CD4-positive, alpha-beta T cell treated with Interleukin-2 at 100 ng/mL for 4 hours (primary cell): ENCODE results near the gene SERPINC1.
"Not testable (repeated sequence)": the region's sequence is repeated elsewhere in the genome, so short reads cannot be mapped to it uniquely, and the experiment has no call there.

Experiments used
- DNase-seq: peaks from one replicate; pipeline ENCODE4 v3.0.0-alpha.2; 2020; ENCODE audit warnings: low spot score

The SERPINC1 gene

DNA sequence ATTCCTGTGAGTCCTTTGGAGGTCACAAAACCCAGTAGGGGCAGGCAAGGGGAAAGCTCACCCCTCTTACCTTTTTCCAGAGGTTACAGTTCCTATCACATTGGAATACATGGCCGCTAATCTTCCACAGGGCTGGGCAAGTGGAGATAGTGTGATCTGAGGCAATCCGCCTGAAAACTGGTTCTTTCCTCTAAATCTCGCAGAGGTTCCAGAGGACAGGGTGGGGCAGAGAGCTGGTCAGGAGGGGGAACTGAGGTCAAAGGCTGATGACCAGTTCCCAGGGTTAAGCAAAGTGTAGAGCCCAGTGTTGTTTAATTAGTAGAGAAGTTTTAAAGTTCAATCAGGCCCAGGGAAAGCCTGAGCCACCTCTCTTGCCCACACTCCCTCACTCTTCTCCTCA lies at the start of gene SERPINC1:
TSS of gene SERPINC1 (minus strand) at position 179 of the 400 bp plus-strand sequence. CDS start at position 111, 68 bp downstream.
- DNase-seq: no peak

DNA sequence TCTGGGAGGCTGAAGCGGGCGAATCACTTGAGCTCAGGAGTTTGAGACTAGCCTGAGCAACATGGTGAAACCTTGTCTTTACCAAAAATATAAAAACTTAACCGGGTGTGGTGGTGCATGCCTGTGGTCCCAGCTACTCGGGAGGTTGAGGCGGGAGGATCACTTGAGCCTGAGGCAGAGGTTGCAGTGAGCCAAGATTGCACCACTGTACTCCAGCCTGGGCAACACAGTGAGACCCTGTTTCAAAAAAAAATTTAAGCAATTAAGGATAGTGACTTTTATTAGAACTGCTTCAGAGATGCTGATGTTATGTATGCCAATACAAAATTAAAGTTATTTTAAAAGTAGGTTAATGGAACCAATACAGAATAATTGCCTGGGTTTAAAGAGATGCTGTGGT lies 48.8 kb upstream of the SERPINC1 start:
- not testable (repeated sequence) for DNase-seq

DNA sequence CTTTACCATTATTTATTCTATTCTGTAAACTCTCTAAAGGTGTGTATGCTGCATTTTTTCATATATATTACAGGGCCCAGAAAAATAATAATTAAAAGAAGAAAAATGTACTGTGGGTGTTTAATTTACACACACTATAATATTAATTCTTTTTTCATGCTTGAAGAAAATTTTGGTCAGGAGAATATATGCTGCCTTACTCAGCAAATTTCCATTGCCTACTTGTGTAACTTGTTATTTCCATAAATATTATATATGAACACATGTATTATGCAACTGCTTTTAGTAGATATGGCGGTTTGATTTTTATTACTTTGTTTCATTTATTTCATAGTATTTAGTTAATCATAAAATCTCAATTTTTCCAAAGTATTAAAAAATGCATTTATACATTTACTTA lies 46.4 kb upstream of the SERPINC1 start:
- no peak for DNase-seq

DNA sequence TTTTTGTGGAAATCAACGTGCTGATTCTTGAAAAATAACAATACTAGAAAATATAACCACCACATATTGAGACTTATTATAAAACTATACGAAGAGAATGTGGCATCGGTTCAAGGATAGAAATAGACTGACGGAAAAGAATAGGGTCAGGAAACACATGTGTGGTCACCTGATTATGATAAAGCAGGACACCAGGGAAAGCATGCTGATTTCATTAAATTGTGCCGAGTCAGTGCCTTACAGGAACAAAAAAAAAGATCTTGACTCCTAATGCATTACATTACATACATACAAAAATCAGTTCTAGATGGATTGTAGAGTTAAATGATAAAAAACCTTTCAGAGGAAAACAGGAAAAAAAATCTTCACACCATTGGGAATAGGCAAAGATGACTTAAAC lies 43.5 kb upstream of the SERPINC1 start:
- DNase-seq: no peak

DNA sequence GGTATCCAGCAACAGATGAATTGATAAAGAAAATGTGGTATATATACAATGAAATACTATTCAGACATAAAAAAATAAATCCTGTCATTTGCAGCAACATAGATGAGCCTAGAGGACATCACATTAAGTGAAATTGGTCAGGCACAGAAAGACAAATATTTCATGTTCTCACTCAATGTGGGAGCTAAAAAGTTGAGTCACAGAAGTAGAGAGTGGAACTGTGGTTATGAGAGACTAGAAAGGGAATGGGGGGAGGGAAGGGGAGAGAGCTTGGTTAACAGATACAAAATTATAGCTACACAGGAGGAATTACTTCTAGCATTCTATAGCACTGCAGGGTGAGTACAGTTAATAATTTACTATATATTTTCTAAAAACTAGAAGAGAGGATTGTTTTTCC lies 37.1 kb upstream of the SERPINC1 start:
- DNase-seq: no peak

DNA sequence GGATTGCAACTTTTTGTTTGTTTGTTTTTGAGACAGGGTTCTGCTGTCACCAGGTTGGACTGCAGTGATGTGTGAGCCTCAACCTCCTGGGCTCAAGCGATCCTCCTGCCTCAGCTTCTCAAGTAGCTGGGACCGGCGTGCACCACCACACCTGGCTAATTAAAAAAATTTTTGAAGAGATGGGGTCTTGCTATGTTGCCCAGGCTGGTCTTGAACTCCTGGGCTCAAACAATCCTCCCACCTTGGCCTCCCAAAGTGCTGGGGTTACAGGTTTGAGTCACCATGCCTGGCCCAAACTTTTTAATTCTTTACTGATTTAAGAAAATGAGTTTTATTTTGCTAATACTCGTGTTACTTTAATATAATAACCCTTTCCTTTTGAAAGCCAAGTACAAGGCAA lies 31.5 kb upstream of the SERPINC1 start:
- no peak for DNase-seq

DNA sequence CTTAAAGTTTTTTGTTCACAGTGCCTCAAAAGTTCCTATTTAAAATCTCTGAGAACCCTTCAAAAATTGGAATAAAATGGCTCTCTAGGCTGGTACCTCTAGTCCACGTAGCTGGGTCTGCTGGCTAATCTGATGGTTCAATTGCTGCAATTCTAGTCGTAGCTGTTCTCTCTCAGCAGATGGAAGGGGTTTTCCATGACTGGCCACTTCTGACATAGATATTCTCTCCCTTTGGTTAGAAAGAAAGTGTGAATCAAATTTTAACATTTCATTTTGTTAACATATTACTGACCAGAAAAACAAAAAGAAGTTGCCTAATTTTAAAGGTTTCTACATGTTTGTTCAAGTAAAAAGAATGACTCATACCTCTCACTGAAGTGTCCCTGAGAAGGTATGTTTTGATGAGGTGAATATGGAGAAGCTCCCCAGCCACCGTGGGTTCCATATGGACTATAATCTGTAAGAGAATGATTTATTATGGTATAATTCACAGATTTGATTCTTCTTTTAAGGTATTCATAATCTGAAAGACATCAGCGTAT lies 29.3 kb upstream of the SERPINC1 start:
- DNase-seq: no peak

DNA sequence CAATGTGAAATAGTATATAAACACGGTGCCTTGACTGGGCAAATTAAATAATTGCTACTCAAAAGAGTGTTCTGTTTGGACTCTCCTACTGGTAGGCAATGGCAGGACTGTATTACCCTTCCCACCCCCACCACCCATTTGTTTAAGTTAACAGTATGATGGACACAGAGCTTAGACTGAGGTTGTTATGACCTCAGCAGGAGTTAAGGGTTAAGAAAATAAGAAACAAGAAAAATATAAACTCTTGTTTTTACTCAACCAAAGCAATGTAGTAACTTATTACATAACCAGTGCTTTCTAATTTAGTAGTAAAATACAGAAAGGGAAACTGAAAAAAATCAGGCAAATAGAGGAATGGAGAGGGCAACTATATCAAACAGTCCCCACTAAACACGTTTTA lies 19.9 kb upstream of the SERPINC1 start:
- no peak for DNase-seq

DNA sequence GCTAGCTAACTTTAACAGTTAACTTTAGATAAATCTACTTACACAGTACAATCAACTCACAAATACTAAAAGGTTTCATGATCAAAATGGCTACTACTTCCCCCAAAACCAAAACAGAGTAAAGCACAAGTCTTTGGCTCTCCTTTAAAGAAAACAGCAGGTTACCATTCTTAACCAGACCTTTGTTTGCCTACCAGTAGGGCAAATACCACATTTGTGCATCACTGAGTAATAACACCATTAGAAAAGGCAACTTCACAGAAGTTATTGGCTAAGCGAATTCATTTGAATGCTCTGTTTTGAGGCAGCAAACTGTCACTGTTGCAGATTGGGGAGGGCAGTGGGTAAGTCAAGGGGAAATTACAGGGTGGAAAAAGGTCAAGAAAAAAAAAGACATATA lies 17.3 kb upstream of the SERPINC1 start:
- DNase-seq: no peak

DNA sequence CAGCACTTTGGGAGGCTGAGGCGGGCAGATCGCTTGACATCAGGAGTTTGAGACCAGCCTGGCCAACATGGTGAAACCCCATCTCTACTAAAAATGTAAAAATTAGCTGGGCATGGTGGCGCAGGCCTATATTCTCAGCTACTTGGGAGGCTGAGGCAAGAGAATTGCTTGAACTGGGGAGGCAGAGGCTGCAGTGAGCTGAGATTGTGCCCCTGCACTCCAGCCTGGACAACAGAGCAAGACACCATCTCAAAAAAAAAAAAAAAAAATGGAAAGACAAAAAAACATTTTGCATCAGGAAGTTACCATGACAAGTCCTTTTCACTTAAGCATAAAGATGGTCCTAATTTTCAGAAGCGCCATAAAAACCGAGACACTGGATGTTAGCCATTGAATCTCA lies 13.4 kb upstream of the SERPINC1 start:
- DNase-seq: not testable (repeated sequence)

DNA sequence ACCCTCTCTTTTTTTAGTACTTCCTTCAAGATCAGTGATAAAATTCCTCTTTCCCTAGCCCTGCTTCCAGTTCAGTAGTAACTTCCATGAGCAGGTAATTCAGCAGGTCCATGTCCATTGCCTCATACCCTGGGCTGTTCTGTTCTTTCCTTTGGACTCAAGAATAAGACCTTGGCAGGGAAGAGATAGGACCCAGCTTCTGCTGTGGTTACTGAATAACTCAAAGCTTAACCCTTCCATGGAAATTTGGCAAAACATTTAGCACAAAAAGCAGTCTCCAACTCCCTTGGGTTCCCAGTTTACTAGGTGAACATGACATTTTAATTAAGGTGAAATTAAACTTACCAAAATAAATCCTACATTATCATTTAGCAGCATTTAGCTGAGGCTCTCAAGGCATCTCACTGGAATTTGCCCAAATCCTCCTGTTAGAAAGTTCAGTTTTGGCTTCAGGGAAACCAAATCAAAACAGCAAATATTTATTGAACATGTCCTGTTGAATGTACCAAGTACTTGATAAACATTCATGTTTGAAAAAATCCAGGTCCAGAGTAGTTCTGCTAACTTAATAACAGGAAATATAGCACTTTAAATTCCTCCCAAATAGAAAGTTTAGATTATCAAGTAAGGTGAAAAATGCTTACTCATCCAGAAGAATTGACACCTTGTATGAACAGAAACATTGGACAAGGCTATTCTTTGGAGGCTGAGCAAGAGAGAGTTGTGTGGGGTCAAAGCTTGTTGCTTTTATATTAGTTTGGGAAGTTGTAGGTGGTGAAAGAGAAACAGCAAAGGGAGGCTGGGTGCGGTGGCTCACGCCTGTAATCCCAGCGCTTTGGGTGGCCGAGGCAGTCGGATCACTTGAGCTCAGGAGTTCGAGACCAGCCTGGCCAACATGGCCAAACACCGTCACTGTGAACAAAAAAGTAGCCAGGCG lies 8.4 kb upstream of the SERPINC1 start:
- no peak for DNase-seq

DNA sequence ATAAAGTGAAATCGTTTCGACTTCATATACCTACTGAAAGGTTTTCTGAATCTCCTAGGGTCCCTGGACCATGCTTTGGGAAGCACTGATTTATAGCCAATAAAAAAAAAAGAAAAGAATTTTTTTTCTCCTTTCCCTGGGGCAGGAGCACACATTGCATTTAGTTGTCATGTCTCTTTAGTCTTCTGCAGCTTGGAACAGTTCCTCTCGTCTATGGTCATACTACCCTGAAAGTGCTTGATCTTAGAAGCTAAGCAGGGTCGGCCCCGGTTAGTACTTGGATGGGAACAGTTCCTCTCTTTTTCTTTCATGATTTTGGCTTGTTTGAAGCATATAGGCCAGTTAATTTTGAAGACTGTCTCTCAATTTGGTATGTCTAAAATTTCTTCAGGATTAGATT lies 3.7 kb upstream of the SERPINC1 start:
- no peak for DNase-seq

DNA sequence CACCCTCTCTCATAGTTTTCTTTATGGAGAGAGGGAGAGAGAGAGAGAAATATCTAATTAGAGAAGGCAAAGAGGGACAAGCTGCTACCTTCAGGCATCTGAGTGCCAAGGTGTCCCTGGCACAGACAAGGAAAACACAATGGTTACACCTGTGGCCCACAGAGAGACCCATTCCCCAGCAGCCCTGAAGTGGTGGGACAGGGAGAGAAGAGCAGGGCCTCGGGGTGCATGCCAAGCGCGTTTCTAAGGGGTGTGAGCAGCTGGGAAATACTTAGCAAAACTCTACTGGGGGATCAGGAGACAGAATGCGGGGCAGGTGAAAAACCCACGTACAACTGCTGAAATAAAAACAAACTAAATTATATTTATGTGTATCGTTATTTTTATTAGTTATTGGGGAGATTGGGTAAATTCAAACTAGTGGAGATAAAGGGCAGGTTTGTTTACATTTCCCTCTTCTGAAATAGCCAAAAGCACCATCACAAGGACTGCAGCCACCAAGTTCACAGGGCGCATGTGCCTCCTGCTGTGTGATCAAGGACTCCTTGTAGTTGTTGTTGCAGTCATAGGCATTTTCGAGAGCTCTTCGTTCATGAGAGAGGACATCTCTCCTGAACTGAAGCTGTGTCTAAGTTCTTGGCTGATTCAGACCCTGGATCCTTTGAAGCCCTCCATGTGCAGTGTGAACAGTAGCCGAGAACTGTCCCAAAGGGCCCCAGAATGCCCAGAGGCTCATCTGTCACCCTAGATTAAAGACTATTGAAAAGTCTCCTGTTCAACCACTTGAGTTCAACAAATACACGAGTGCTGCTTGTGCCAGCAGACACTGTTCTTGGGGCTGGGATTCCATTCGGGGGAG lies 737 bp upstream of the SERPINC1 start:
- no peak for DNase-seq

DNA sequence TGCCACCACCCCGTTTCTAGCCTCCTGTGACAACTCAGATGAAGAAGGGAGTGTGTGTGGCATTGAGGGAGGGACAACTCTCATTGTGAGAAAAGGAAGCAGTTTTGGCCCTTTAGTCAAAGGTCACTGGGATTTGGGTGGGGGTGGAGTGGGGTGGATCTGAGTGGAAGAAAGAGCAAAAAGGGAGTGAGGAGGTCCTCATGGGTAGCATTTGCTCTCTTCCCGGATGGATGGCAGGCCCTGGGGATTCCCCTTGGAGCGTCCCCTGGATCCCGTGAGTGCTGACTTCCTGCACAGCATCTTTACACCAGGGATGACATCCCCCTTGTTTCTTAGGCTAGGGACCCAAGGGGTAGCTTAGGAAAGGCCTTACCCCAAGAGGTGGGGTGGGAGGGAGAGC lies 460 bp downstream of the SERPINC1 start:
- no peak for DNase-seq

DNA sequence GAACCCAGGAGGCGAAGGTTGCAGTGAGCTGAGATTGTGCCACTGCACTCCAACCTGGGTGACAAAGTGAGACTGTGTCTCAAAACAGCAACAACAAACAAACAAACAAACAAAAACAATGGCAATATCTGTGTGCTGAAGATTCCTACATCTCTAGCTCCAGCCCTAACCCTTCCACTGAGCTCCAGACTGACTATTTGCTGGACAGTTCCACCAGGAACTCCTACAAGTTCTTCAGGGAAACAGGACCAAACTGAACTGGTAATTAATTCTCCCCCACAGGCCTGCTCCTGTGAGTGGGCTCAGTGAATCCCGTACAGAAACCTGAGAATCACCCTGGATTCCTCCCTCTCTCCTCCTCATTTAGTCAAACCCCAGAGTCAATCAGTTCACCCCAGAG lies 1.5 kb downstream of the SERPINC1 start:
- no peak for DNase-seq

DNA sequence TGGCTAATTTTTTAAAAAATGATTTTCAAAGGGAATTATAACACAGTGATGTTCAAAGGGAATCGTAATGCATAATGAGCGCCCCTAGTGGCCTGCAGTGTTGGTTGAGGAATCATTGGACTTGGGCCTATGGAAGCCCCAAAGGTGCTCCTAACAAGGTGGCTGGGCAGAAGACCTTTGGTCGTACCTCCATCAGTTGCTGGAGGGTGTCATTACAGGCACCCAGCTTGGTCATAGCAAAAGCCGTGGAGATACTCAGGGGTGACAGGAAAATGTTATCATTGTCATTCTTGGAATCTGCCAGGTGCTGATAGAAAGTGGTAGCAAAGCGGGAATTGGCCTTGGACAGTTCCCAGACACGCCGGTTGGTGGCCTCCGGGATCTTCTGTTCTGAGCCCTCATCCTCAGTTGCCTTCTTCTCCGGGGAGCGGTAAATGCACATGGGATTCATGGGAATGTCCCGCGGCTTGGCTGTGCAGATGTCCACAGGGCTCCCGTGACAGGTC lies 2.7 kb downstream of the SERPINC1 start:
- peak; percentile 32 for DNase-seq

DNA sequence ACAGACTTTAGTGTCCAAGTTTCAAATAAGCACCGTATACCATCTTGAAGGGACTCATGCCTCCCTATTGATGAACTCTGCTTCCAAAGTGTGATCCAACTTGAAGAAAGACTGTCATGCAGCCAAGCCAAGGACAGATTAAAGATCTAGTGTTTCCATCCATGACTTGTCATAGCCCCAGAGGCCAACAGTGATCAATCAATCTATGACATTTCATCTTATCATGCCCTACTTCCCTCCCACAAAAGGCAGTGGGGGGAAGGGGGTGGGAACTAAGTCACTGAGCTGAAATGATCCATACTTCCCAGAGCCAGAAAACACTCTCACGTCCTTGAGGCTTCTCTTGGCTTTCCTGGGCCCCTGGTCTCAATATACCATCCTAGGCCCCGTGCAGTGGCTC lies 4.0 kb downstream of the SERPINC1 start:
- DNase-seq: no peak

DNA sequence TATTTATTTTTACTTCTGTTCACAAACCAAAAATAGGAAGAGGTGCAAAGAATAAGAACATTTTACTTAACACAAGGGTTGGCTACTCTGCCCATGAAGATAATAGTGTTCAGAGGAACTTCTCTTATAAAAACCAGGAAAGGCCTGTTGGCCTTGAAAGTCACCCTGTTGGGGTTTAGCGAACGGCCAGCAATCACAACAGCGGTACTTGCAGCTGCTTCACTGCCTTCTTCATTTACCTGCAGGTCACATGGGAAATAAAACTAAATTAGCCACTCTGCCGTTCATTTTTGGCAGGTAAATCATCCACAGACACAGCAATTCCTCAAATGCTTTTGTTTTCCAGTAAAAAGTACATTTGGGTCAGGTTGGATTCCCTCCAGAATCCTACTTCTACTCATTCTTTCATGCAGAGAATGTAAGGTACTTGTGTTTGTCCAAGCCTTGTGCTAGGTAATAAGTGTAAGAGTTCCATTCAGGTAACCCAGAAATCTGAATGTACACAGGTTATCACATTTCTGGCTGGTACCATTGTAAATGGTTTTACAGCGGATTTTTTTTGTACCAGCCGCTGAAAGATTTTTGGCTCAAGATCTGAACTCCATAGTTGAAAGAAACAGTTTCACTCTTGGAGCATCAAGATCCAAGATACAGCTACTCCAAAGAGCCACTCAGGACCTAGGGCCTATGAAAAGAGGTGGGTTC lies 13.1 kb downstream of the SERPINC1 start:
- DNase-seq: no peak

DNA sequence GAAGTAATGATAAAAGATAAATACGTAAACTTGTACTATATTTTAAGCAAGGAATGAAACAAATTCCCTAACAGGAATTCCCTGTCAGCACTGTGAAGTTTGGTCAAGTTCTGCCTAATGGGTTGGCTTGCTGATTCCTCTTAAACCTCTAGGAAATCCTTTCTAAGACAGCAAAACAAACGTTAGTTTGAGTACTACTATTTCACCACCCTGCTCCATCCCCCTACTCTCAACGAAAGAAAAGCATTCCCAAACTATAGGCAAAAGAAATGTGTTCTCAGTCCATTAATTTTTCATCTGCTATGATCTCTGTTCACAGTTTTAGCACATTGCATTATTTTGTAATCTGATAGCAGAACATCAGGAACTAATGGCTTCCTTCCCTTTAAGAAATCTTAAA lies 16.1 kb downstream of the SERPINC1 start:
- DNase-seq: no peak

DNA sequence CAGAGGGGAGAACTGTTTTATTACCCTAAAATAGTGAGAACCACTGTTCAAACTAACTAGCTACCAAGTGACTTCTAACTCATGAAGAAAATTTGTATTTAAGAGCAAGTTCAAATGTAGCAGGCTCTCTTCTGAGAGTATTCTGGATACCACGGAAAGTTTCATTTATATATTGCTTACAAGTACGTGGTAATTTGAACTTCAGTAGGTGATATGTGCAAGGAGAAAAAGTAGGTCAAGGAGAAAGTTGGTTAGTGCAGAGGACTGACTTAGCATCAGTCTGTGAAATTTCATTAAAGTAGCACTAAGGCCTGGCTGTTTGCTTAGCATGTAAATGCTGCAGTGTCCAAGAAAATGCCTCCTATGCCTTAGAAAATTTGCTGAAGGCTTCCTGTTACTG lies 16.7 kb downstream of the SERPINC1 start:
- no peak for DNase-seq

DNA sequence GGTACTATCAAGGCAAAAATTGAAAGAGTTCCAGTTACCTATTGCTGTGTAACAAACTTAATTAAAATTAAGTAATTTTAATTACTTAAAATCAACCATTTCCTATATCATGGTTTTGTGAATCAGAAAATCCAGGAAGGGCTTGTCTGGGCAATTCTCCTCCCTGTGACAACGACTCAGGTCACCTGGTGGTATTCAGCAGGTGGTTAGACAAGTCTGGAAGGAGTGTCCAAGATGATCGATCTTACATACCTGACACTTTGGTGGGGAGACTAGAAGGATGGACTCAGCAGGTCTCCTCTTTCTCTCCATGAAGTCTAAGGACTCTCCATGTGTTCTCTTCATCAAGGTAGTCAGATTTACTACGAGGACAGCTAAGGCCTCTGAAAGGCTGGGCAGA lies 22.9 kb downstream of the SERPINC1 start:
- DNase-seq: no peak

DNA sequence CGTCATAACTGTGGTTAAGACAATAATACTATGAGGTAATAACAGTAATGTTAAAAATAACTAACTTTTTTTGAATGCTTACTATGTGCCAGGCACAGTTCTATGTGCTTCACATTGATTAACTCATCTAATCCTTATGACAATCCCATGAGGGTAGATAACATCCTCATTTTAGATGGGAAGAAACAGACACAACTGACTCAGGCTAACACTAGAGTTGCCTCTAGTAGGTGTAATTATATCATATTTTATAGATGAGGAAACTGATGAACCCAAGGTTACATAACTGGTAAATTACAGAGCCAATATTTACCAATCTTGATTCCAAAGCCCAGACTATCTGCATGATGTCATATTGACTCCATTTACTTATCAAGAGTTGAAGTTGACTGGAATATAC lies 23.5 kb downstream of the SERPINC1 start:
- no peak for DNase-seq
